AG10803 (cell line): Measurements from ENCODE around the gene KAZALD1.
"Not testable (repeated sequence)": the region's sequence is repeated elsewhere in the genome, so short reads cannot be mapped to it uniquely, and the experiment has no call there.

Source experiments
- DNase-seq: peaks from one replicate; pipeline ENCODE4 v3.0.0; 2010; ENCODE audit warnings: low read depth
- H3K4me3 ChIP-seq: 2 replicates; pipeline ENCODE4 v1.5.1; 2011; ENCODE audit warnings: mild to moderate bottlenecking, low read length, control low read depth
- CTCF ChIP-seq: conservative IDR thresholded peaks from 2 replicates; pipeline ENCODE4 v1.5.1; 2011; ENCODE audit warnings: mild to moderate bottlenecking, low read length, control low read depth, inconsistent platforms

KAZALD1 gene

GRCh38 chr10:101031128-101031795, 30.5 kb upstream of the KAZALD1 start, which contains the start of the genes PDZD7 and SFXN3:
PDZD7 (minus strand) TSS chr10:101031129; CDS start chr10:101030219, 910 bp downstream.
SFXN3 (plus strand) TSS chr10:101031234; CDS start chr10:101034695, 3,461 bp downstream.
- peak within 1 kb of the TSS; percentile 98 for H3K4me3 ChIP-seq
- TF ChIP-seq CTCF, result no peak
- peak; percentile 96 for DNase-seq

- TF ChIP-seq CTCF, result no peak
- H3K4me3 ChIP-seq, result peak overlapping the region; percentile 98
- DNase-seq, result peak; percentile 71
Measured at GRCh38 chr10:101031796-101032636, 29.8 kb upstream of the KAZALD1 start.

- peak overlapping the region; percentile 98 for H3K4me3 ChIP-seq
- no peak for TF ChIP-seq CTCF
- DNase-seq, result peak; percentile 88
Measured at GRCh38 chr10:101032637-101033224, 29.1 kb upstream of the KAZALD1 start.

GRCh38 chr10:101033276-101033675, 28.5 kb upstream of the KAZALD1 start:
- peak overlapping the region; percentile 98 for H3K4me3 ChIP-seq
- no peak for DNase-seq
- no peak for TF ChIP-seq CTCF

- not testable (repeated sequence) for DNase-seq, H3K4me3 ChIP-seq
Measured at GRCh38 chr10:101034404-101034803, 27.4 kb upstream of the KAZALD1 start.

GRCh38 chr10:101035314-101035713, 26.5 kb upstream of the KAZALD1 start:
- DNase-seq, result no peak
- no peak overlapping the region for H3K4me3 ChIP-seq
- TF ChIP-seq CTCF, result no peak

GRCh38 chr10:101035916-101036702, 25.7 kb upstream of the KAZALD1 start:
- no peak for DNase-seq
- TF ChIP-seq CTCF, result no peak
- H3K4me3 ChIP-seq, result no peak overlapping the region
